Esophagus muscularis mucosa (tissue), 4 donors: ENCODE results near the gene NSD1. TPM values are rescaled to one million over a fixed set of nuclear protein-coding genes. Genes with fewer than 3 reads are reported as not detected.
"Not testable (repeated sequence)": the region's sequence is repeated elsewhere in the genome, so short reads cannot be mapped to it uniquely, and the experiment has no call there.

ENCODE experiments used
- DNase-seq: peaks from one replicate; pipeline ENCODE4 v3.0.0-alpha.2; 2017; ENCODE audit errors: extremely low spot score
- H3K27ac ChIP-seq, 4 donors: fragments of 200-600 bp; sonication (generic); replicated peaks in 1 of 4; 1 replicate in 3 of 4; 2 replicates in 1 of 4; pipeline ENCODE4 v1.5.1; 2016 to 2019; ENCODE audit warnings: mild to moderate bottlenecking in 1 of 4
- H3K27me3 ChIP-seq, 4 donors: fragments of 200-600 bp; sonication (generic); one replicate each; pipeline versions ENCODE4 v1.5.1 to v1.6.0; 2016 to 2019
- H3K36me3 ChIP-seq, 4 donors: fragments of 200-600 bp; sonication (generic); one replicate each; pipeline ENCODE4 v1.5.1; 2016 to 2019
- H3K4me1 ChIP-seq, 4 donors: fragments of 200-600 bp; sonication (generic); one replicate each; pipeline ENCODE4 v1.5.1; 2016 to 2019
- H3K4me3 ChIP-seq, 4 donors: fragments of 200-600 bp; sonication (generic); 1 replicate in 2 of 4; 2 replicates in 2 of 4; pipeline ENCODE4 v1.5.1; 2016 to 2019; ENCODE audit warnings: mild to moderate bottlenecking in 4 of 4, moderate library complexity in 1 of 4
- H3K9me3 ChIP-seq, 4 donors: fragments of 200-600 bp; sonication (generic); 1 replicate in 3 of 4; 2 replicates in 1 of 4; pipeline ENCODE4 v1.5.1; 2016 to 2019
- EP300 ChIP-seq: sonication (generic); formaldehyde crosslinking; IDR thresholded peaks from one replicate; pipeline ENCODE4 v1.6.1; 2017; ENCODE audit warnings: antibody characterized with exemption
- POLR2A ChIP-seq: fragments of 450-650 bp; IDR thresholded peaks from one replicate; pipeline ENCODE4 v1.6.1; 2017; ENCODE audit warnings: antibody characterized with exemption, moderate library complexity, mild to moderate bottlenecking, low read depth
- POLR2AphosphoS5 ChIP-seq, 2 donors: sonication (generic); formaldehyde crosslinking; IDR thresholded peaks; one replicate each; pipeline ENCODE4 v1.6.1; 2017; ENCODE audit warnings: antibody characterized with exemption in 2 of 2
- WGBS: methylation state at CpG from one replicate; pipeline ENCODE4 v1.1.5; 2018; 5-methylcytosine and 5-hydroxymethylcytosine counted together
- intact Hi-C: fragments of 100-400 bp; cut with DNase I; formaldehyde crosslinking; loops from one replicate; pipeline ENCODE4 v1.15.1; 2023
- total RNA-seq, 4 donors: library from RNA; depleted of rRNA; stranded (reverse); fragments of >200 nt; gene quantifications; one replicate each; pipeline versions ENCODE4 v1.1.0 to v1.2.1, GENCODE V29; 2016
- TF ChIP-seq, protein P1 (sequence below), 3 experiments: fragments of 200-600 bp in 2 of 3; fragments of 450-650 bp in 1 of 3; sonication (generic) in 2 of 3; IDR thresholded peaks; one replicate each; pipeline ENCODE4 v1.5.1; 2017 to 2019; ENCODE audit warnings: antibody characterized with exemption in 3 of 3, mild to moderate bottlenecking in 2 of 3, moderate library complexity in 1 of 3

The NSD1 gene
- total RNA-seq, 4 donors from 2014 or later, result 35.1 to 47.9 (median 43.7) TPM

DNA sequence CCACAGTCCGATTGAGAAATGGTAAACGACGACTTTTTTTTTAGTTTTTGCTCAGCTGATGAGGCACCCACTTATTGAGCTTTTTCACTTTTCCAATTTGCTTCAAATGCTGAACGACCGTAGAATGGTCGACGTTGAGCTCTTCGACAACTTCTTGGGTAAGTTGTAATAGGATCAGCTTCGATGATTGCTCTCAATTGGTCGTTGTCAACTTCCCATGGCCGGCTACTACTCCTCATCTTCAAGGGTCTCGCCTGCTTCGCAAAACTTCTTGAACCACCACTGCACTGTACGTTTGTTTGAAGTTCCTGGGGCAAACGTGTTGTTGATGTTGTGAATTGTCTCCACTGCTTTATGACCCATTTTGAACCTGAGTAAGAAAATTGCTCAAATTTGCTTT, 35.7 kb downstream of the NSD1 start:
- Histone ChIP-seq H3K4me3 (no peak overlapping the region), H3K36me3 (peaks cover 0 to 27% (median 9%) of the 10 kb centered on the region in 4 donors), H3K9me3 (no peaks in the 10 kb centered on the region), H3K27ac (no peak overlapping the region), H3K4me1 (peaks cover 9 to 18% (median 14%) of the 10 kb centered on the region in 4 donors), H3K27me3 (no peaks in the 10 kb centered on the region)
- TF ChIP-seq, protein P1, sequence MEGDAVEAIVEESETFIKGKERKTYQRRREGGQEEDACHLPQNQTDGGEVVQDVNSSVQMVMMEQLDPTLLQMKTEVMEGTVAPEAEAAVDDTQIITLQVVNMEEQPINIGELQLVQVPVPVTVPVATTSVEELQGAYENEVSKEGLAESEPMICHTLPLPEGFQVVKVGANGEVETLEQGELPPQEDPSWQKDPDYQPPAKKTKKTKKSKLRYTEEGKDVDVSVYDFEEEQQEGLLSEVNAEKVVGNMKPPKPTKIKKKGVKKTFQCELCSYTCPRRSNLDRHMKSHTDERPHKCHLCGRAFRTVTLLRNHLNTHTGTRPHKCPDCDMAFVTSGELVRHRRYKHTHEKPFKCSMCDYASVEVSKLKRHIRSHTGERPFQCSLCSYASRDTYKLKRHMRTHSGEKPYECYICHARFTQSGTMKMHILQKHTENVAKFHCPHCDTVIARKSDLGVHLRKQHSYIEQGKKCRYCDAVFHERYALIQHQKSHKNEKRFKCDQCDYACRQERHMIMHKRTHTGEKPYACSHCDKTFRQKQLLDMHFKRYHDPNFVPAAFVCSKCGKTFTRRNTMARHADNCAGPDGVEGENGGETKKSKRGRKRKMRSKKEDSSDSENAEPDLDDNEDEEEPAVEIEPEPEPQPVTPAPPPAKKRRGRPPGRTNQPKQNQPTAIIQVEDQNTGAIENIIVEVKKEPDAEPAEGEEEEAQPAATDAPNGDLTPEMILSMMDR (IDR thresholded peaks at IDR 0.05), result no peak
- TF ChIP-seq POLR2AphosphoS5 (IDR thresholded peaks at IDR 0.05) (no peak), EP300 (no peak), POLR2A (no peak)
- 95% methylated on average over 15 of the region's 15 CpGs for WGBS
- intact Hi-C loops, result no loop called here
- no peak for DNase-seq

GRCh38 chr5:177171961-177172360, 38.4 kb downstream of the NSD1 start:
- Histone ChIP-seq H3K27me3 (no peaks in the 10 kb centered on the region), H3K9me3 (no peaks in the 10 kb centered on the region), H3K4me3 (no peak overlapping the region), H3K36me3 (peaks cover 0 to 20% (median 2%) of the 10 kb centered on the region in 4 donors), H3K27ac (no peak overlapping the region), H3K4me1 (peaks cover 9 to 32% (median 26%) of the 10 kb centered on the region in 4 donors)
- WGBS, result 66% methylated on average over 2 of the region's 2 CpGs
- intact Hi-C loops, result no loop called here
- TF ChIP-seq POLR2A (no peak), POLR2AphosphoS5 (IDR thresholded peaks at IDR 0.05) (no peak), EP300 (no peak)
- TF ChIP-seq, protein P1 (IDR thresholded peaks at IDR 0.05), result no peak
- DNase-seq, result no peak

DNA sequence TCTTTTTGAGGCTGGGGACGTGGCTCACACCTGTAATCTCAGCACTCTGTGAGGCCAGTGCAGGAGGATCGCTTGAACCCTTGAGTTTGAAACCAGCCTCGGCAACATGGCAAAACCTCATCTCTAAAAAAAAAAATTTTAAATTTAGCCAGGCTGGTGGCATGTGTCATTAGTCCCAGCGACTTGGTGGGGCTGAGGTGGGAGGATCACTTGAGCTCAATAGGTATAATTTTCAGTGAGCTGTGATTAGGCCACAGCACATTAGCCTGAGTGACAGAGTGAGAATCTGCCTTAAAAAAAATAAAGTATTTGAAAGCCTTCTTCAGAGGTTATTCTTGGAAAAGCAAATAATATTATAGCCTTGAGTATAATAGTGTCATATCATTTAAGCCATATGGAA, 41.8 kb downstream of the NSD1 start:
- DNase-seq, result no peak
- WGBS, result 89% methylated on average over 4 of the region's 4 CpGs
- Histone ChIP-seq H3K9me3 (no peaks in the 10 kb centered on the region), H3K27me3 (no peaks in the 10 kb centered on the region), H3K36me3 (peaks cover 0 to 10% (median 0%) of the 10 kb centered on the region in 4 donors), H3K4me3 (no peak overlapping the region), H3K27ac (no peak overlapping the region), H3K4me1 (peaks cover 9 to 50% (median 38%) of the 10 kb centered on the region in 4 donors)
- intact Hi-C loops, result no loop called here
- TF ChIP-seq EP300 (no peak), POLR2A (no peak), POLR2AphosphoS5 (IDR thresholded peaks at IDR 0.05) (no peak)
- TF ChIP-seq, protein P1 (IDR thresholded peaks at IDR 0.05), result no peak

DNA sequence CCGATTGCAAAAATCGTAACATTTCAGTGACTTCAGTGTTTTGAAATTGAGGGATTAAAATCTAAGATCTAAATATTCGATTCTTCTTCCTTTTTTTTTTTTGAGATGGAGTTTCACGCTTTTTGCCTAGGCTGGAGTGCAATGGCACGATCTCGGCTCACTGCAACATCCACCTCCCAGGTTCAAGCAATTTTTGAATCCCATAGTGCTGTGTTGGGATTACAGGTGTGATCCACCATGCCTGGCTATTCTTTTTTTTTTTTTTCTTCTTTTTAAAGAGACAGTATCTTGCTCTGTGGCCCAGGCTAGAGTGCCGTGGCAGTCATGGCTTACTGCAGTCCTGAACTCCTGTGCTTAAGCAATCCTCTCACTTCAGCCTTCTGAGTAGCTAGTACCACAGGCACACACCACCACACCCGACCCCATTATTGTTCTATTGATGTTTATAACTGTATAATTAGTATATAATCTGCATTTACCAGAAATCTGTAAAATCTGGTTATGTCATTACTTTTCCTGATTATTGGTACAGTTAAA, 42.7 kb downstream of the NSD1 start:
- TF ChIP-seq POLR2A, result no peak
- TF ChIP-seq EP300, result no peak
- TF ChIP-seq, protein P1 (IDR thresholded peaks at IDR 0.05), result no peak
- no peak for TF ChIP-seq POLR2AphosphoS5 (IDR thresholded peaks at IDR 0.05)
- H3K4me3 ChIP-seq, result no peak overlapping the region
- DNase-seq, result no peak
- peaks cover 0 to 7% (median 0%) of the 10 kb centered on the region in 4 donors for H3K36me3 ChIP-seq
- intact Hi-C loops, result no loop called here
- H3K27me3 ChIP-seq, result no peaks in the 10 kb centered on the region
- peaks cover 9 to 50% (median 38%) of the 10 kb centered on the region in 4 donors for H3K4me1 ChIP-seq
- 83% methylated on average over 8 of the region's 8 CpGs for WGBS
- H3K9me3 ChIP-seq, result no peaks in the 10 kb centered on the region
- no peak overlapping the region for H3K27ac ChIP-seq

GRCh38 chr5:177177847-177178437, 44.4 kb downstream of the NSD1 start:
- H3K9me3 ChIP-seq, H3K27me3 ChIP-seq, H3K27ac ChIP-seq, intact Hi-C loops, H3K4me3 ChIP-seq, DNase-seq: not testable (repeated sequence)
- Histone ChIP-seq H3K36me3 (peaks cover 0 to 18% (median 0%) of the 10 kb centered on the region in 4 donors), H3K4me1 (peaks cover 0 to 40% (median 28%) of the 10 kb centered on the region in 4 donors)
- 90% methylated on average over 9 of the region's 9 CpGs for WGBS
